ENCODE results near the gene TEX29.

DNA sequence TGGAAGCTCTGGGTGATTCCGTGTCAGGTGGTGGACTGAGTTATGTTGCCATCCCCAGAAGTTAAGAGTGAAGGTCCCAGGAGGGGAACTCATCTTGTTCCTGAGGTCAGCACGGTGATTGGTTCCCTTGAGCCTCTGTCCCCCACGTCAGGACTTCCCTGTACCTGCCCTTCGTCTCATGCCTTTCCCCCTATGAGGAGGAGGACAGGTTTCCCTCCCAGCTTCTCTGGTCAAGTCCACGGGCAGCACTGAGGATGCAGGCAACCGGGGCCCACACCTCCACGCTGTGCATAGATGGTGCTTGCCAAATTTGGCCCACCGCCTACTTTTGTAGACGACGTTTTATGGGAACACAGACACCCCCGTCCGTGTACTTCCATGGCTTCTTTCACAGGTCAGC is 42.7 kb downstream of the TEX29 start:
- TF ChIP-seq, protein P1, sequence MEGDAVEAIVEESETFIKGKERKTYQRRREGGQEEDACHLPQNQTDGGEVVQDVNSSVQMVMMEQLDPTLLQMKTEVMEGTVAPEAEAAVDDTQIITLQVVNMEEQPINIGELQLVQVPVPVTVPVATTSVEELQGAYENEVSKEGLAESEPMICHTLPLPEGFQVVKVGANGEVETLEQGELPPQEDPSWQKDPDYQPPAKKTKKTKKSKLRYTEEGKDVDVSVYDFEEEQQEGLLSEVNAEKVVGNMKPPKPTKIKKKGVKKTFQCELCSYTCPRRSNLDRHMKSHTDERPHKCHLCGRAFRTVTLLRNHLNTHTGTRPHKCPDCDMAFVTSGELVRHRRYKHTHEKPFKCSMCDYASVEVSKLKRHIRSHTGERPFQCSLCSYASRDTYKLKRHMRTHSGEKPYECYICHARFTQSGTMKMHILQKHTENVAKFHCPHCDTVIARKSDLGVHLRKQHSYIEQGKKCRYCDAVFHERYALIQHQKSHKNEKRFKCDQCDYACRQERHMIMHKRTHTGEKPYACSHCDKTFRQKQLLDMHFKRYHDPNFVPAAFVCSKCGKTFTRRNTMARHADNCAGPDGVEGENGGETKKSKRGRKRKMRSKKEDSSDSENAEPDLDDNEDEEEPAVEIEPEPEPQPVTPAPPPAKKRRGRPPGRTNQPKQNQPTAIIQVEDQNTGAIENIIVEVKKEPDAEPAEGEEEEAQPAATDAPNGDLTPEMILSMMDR (IDR thresholded peaks at IDR 0.05; ENCODE audit: borderline replicate concordance, extremely low read depth, low read length, poor library complexity, severe bottlenecking): no peak
- no peak for TF ChIP-seq EZH2 (IDR thresholded peaks at IDR 0.05; ENCODE audit: borderline replicate concordance, low read depth, low read length, severe bottlenecking)
